ENCODE measurements around the gene NACC1.

Gene NACC1

GRCh38 chr19:13079542-13079986 lies 38.5 kb upstream of the NACC1 start:
- DNase-seq: peak; percentile 90 to 92
- TF ChIP-seq GATA1 (IDR thresholded peaks at IDR 0.05; ENCODE audit: low read depth, low read length) (no peak), POLR2A (IDR thresholded peaks at IDR 0.05; ENCODE audit: low read length) (peak; percentile 59)

- DNase-seq: peak; percentile 56 to 69
- TF ChIP-seq POLR2A (IDR thresholded peaks at IDR 0.05; ENCODE audit: low read length): no peak
- TF ChIP-seq GATA1 (IDR thresholded peaks at IDR 0.05; ENCODE audit: low read depth, low read length): no peak
Measured at GRCh38 chr19:13082192-13083007, 35.7 kb upstream of the NACC1 start.

GRCh38 chr19:13083008-13083404 lies 35.1 kb upstream of the NACC1 start:
- no peak for DNase-seq
- TF ChIP-seq POLR2A (IDR thresholded peaks at IDR 0.05; ENCODE audit: low read length) (no peak), GATA1 (IDR thresholded peaks at IDR 0.05; ENCODE audit: low read depth, low read length) (no peak)

- DNase-seq: no peak
- no peak for TF ChIP-seq POLR2A (IDR thresholded peaks at IDR 0.05; ENCODE audit: low read length)
Measured at GRCh38 chr19:13083627-13084026, 34.4 kb upstream of the NACC1 start.

- TF ChIP-seq GATA1 (IDR thresholded peaks at IDR 0.05; ENCODE audit: low read depth, low read length): no peak
- no peak for TF ChIP-seq POLR2A (IDR thresholded peaks at IDR 0.05; ENCODE audit: low read length)
- DNase-seq: no peak
Measured at GRCh38 chr19:13085666-13086065, 32.4 kb upstream of the NACC1 start.

- no peak for DNase-seq
- TF ChIP-seq POLR2A (IDR thresholded peaks at IDR 0.05; ENCODE audit: low read length) (no peak), GATA1 (IDR thresholded peaks at IDR 0.05; ENCODE audit: low read depth, low read length) (no peak)
Measured at GRCh38 chr19:13086341-13086740, 31.7 kb upstream of the NACC1 start.

GRCh38 chr19:13087295-13087694 lies 30.8 kb upstream of the NACC1 start:
- no peak for DNase-seq
- TF ChIP-seq POLR2A (IDR thresholded peaks at IDR 0.05; ENCODE audit: low read length): no peak
- no peak for TF ChIP-seq GATA1 (IDR thresholded peaks at IDR 0.05; ENCODE audit: low read depth, low read length)

GRCh38 chr19:13087795-13088537 lies 30.1 kb upstream of the NACC1 start:
- TF ChIP-seq POLR2A (IDR thresholded peaks at IDR 0.05; ENCODE audit: low read length): no peak
- TF ChIP-seq GATA1 (IDR thresholded peaks at IDR 0.05; ENCODE audit: low read depth, low read length): no peak
- DNase-seq: no peak

GRCh38 chr19:13089139-13089856 lies 28.8 kb upstream of the NACC1 start:
- TF ChIP-seq GATA1 (IDR thresholded peaks at IDR 0.05; ENCODE audit: low read depth, low read length) (no peak), POLR2A (IDR thresholded peaks at IDR 0.05; ENCODE audit: low read length) (no peak)
- peak; percentile 60 to 65 for DNase-seq

GRCh38 chr19:13089857-13090507 lies 28.1 kb upstream of the NACC1 start:
- no peak for DNase-seq
- TF ChIP-seq GATA1 (IDR thresholded peaks at IDR 0.05; ENCODE audit: low read depth, low read length) (no peak), POLR2A (IDR thresholded peaks at IDR 0.05; ENCODE audit: low read length) (no peak)

- no peak for DNase-seq
- TF ChIP-seq GATA1 (IDR thresholded peaks at IDR 0.05; ENCODE audit: low read depth, low read length) (no peak), POLR2A (IDR thresholded peaks at IDR 0.05; ENCODE audit: low read length) (no peak)
Measured at GRCh38 chr19:13090511-13091231, 27.4 kb upstream of the NACC1 start.

- DNase-seq: peak; percentile 53 to 67
- no peak for TF ChIP-seq GATA1 (IDR thresholded peaks at IDR 0.05; ENCODE audit: low read depth, low read length)
- no peak for TF ChIP-seq POLR2A (IDR thresholded peaks at IDR 0.05; ENCODE audit: low read length)
Measured at GRCh38 chr19:13091400-13092157, 26.5 kb upstream of the NACC1 start.
